ES-I3 (cell line): ENCODE measurements around the gene APBA3.

Source experiments
- H3K36me3 ChIP-seq: 2 replicates; pipeline ENCODE4 v1.6.1; 2013; ENCODE audit warnings: mild to moderate bottlenecking, low read length, control low read depth, moderate library complexity; ENCODE audit not compliant: insufficient read depth
- H3K4me1 ChIP-seq: 2 replicates; pipeline ENCODE4 v1.6.1; 2013; ENCODE audit warnings: mild to moderate bottlenecking, control low read depth, low read length; ENCODE audit not compliant: insufficient read depth
- H3K9ac ChIP-seq: 2 replicates; pipeline ENCODE4 v1.6.1; 2013; ENCODE audit warnings: low read depth, mild to moderate bottlenecking, low read length, moderate library complexity
- H3K9me3 ChIP-seq: 2 replicates; pipeline ENCODE4 v1.6.1; 2013; ENCODE audit warnings: mild to moderate bottlenecking, low read length, moderate library complexity; ENCODE audit not compliant: control insufficient read depth, insufficient read depth

APBA3 gene

DNA sequence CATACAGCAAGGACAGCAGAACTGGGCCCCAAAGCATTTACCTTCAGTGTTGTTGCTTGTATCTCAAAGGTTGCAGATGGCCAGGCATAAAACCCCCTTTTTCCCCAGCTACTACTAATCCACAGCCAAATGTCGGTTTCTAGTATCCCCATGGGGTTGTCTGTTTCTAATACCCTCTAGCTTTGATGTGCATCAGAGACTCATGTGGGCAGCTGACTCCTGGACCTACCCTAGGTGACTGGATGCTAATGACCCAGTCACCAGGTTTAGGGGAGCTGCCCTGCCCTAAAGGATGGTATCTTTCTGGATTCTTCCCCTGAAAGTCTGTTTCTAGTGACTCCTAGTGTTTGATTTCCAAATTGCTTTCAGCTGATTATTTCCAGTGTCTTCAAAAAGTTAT is 29.4 kb downstream of the APBA3 start:
- H3K9ac ChIP-seq, result no peak overlapping the region
- no peaks in the 10 kb centered on the region; the same call in 1 of the 2 replicates for H3K9me3 ChIP-seq
- H3K36me3 ChIP-seq, result no peaks in the 10 kb centered on the region; the same call in 1 of the 2 replicates
- no peaks in the 10 kb centered on the region; the same call in 1 of the 2 replicates for H3K4me1 ChIP-seq

DNA sequence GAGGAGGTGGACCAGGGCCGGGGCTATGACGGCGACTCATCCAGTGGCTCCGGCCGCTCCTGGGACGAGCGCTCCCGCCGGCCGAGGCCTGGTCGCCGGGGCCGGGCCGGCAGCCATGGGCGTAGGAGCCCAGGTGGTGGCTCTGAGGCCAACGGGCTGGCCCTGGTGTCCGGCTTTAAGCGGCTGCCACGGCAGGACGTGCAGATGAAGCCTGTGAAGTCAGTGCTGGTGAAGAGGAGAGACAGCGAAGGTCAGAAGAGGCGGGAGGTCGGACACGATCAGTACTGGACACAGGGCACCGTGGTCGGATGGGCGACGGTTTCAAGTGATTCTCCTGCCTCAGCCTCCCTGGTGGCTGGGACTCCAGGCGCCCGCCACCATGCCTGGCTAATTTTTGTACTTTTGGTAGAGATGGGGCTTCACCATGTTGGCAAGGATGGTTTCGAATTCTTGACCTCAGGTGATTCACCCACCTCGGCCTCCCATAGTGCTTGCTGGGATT is 31.0 kb downstream of the APBA3 start:
- no peaks in the 10 kb centered on the region for H3K36me3 ChIP-seq

DNA sequence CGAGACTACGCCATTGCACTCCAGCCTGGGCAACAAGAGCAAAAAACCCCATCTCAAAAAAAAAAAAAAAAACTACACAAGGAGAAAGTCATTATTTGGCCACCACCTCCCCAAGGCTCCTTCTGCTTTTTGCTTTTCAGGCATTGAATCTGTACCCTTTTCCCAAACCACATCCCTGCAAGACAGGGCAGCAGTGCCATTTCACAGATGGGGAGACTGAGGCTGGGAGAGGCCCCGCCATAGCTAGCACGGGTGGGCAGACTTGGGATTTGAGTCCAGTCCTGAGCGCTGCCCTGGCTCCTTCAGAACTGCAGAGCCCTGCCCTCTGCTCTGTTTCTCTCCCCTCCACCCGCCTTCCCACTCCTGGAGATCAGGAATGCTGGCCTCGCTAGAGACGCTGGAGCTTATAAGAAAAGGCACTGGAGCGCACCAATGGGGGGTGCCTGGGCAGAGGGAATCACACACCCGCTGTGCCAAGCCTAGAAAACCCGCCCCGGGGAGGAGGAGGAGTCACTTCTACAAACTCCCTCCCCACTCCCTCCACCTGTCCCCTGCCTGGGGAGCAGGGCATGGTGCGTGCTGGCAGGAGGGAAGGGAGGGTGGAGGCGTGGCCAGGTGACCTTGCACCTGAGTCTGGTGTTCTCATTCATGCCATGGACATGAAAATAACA is 35.7 kb downstream of the APBA3 start:
- Histone ChIP-seq H3K9ac (no peak overlapping the region; the same call in 1 of the 2 replicates), H3K9me3 (no peaks in the 10 kb centered on the region; the same call in 1 of the 2 replicates), H3K4me1 (peaks cover 8% of the 10 kb centered on the region; the same call in 1 of the 2 replicates)

More for the DNA sequence above, 31.0 kb downstream of the APBA3 start:
- Histone ChIP-seq H3K9me3 (no peaks in the 10 kb centered on the region; the same call in 1 of the 2 replicates), H3K4me1 (no peaks in the 10 kb centered on the region; the same call in 1 of the 2 replicates), H3K9ac (no peak overlapping the region)

DNA sequence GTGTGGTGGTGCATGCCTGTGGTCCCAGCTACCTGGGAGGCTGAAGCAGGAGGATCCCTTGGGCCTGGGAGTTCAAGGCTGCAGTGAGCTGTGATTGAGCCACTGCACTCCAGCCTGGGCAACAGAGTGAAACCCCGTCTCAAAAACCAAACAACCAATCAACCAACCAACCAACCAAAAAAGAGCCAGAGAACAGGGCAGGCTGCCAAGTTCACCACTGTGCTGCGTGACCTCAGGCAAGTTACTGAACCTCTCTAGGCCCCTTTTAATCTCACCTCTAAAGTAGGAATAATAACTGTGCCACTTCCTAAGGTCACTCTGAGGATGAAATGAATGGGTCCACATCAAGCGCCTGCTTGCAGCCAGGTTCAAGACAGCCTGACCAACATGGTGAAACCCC is 36.4 kb downstream of the APBA3 start:
- Histone ChIP-seq H3K9me3 (no peaks in the 10 kb centered on the region; the same call in 1 of the 2 replicates), H3K36me3 (no peaks in the 10 kb centered on the region), H3K9ac (no peak overlapping the region), H3K4me1 (peaks cover 8% of the 10 kb centered on the region; the same call in 1 of the 2 replicates)

More for the DNA sequence above, 35.7 kb downstream of the APBA3 start:
- no peaks in the 10 kb centered on the region for H3K36me3 ChIP-seq

DNA sequence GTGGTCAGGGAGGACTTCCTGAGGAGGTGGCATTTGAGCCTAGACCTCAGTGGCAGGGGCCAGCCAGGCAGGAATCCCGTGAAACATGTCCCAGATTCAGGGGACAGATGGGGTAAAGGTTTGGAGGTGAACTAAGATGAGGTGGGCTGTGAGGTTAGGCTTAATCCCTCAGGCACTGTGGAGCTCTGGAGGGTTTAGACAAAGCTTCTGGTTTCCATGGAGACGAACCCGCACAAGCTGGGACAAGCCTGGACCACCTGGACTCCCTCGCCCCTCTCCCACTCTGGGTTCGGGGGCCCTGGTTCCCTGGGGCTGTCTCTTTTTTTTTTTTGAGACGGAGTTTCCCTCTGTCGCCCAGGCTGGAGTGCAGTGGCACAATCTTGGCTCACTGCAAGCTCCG is 37.6 kb downstream of the APBA3 start:
- Histone ChIP-seq H3K36me3 (no peaks in the 10 kb centered on the region), H3K9ac (no peak overlapping the region), H3K9me3 (no peaks in the 10 kb centered on the region), H3K4me1 (peaks cover 8% of the 10 kb centered on the region; the same call in 1 of the 2 replicates)

DNA sequence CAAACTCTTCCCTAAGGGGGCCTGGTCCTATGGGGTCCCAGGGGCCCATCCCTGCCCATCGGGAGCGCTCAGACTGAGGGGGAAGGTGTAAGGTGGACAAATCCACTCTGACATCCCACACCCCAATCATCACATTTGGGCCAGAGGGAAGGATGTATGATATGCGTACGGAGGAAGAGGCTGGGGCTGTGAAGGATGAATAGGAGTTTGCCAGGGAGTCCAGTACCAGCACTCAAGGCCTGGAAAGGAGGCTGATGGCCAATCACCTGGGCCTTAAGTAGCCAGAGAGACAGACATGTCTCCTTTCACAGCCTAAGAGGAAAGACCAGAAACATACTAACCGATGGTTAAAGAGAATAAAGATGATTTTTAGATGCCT is 38.4 kb downstream of the APBA3 start:
- peak overlapping the region; percentile 40; the same call in 1 of the 2 replicates for H3K9ac ChIP-seq
- no peaks in the 10 kb centered on the region for H3K36me3 ChIP-seq
- no peaks in the 10 kb centered on the region for H3K9me3 ChIP-seq
- H3K4me1 ChIP-seq, result peaks cover 8% of the 10 kb centered on the region; the same call in 1 of the 2 replicates

DNA sequence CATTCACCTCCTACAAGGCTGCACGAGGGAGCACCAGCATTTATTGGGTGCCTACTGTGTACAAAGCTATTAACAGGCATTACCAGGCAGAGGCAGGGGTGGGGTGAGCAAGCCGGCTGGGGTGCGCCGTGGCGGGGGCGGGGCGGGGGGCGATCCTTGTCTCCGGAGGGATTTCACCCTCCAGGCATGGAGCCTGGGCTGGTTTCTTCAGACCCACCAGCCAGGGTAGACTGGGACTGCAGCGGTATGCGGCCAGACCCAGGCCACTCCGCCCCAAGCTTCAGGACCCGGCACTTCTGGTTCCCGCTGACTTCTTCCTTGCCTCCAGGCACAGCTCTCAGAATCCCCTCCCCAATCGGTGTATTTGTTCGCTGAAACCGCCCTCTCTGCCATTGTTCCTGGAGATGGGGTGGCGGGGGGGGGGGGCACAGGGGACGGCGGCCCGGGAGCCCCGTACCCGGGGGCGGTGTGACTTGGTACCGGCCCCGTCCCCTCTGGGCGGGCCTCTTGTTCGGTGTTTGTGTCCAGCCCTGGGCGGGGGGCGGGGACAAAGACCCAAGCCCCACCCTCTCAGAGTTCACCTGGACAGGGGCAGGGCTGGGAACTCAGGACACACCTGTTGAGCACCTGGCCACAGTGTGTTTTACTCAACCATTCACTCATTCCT is 38.9 kb downstream of the APBA3 start:
- Histone ChIP-seq H3K36me3 (no peaks in the 10 kb centered on the region), H3K9ac (peak overlapping the region; percentile 80; the same call in 1 of the 2 replicates), H3K4me1 (peaks cover 8% of the 10 kb centered on the region; the same call in 1 of the 2 replicates), H3K9me3 (no peaks in the 10 kb centered on the region)

DNA sequence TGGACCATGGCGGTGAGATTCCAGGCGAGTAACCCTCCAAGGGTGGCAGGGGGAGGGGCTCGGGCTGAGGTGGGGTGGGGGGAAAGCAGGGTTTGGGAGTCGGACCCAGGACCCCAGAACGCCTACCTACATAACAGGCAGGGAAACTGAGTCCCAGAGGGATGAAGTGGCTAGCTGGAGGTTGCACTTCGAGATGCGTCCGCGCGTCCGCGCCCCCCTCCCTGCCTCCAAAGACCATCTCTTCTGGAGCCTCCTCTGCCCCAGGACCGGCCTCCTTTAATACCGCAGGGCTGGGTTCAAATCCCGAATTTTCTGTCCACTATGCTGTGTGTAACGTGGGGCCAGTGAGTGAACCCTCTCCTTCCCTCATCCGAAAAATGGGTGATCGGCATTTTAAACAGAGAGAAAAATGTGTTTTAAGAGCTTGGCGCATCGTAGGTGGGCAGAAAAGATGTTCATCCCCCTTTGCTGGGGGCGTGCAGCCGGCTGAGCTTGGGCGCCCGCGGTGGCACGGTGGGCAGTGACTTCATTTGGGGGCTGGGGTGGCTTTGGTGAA is 39.5 kb downstream of the APBA3 start:
- Histone ChIP-seq H3K4me1 (peaks cover 8% of the 10 kb centered on the region; the same call in 1 of the 2 replicates), H3K9me3 (no peaks in the 10 kb centered on the region), H3K9ac (peak overlapping the region; percentile 80), H3K36me3 (no peaks in the 10 kb centered on the region)

DNA sequence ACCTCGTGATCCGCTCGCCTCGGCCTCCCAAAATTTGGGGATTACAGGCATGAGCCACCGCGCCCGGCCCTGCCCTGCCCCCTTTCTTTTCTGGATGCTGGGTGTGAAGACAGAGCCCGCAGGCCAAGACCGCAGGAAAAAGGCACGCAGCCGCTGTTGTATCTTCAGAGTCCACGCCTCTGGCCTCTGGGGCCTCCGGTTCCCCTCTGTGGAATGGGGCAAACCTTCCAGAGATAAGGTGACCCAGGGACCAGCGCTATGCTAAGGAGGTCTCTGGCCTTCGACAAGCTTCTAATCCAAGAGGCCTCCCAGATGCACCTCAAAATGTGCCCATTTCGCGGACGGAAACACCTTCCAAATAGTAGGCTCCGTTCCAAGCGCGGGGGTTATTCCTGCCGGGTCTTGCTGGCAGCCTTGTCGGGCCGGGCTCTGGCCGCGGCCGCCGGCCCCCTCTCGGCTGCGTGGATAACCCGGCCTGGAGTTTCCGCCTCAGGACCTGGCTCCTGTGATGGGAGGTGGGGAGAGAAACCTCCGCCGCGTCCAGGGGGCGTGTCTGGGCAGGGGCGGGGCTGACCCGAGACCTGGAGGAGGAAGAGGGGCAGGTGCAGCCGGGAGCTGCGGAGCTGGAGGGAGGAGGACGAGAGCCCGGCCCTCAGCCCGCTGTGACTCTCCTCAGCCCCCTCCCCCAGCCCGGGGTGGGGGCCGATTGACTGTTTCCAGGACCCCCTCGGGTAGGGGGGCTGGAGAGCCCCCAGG is 40.2 kb downstream of the APBA3 start:
- Histone ChIP-seq H3K9me3 (no peaks in the 10 kb centered on the region), H3K4me1 (peaks cover 8% of the 10 kb centered on the region; the same call in 1 of the 2 replicates), H3K9ac (peak overlapping the region; percentile 80), H3K36me3 (no peaks in the 10 kb centered on the region)

DNA sequence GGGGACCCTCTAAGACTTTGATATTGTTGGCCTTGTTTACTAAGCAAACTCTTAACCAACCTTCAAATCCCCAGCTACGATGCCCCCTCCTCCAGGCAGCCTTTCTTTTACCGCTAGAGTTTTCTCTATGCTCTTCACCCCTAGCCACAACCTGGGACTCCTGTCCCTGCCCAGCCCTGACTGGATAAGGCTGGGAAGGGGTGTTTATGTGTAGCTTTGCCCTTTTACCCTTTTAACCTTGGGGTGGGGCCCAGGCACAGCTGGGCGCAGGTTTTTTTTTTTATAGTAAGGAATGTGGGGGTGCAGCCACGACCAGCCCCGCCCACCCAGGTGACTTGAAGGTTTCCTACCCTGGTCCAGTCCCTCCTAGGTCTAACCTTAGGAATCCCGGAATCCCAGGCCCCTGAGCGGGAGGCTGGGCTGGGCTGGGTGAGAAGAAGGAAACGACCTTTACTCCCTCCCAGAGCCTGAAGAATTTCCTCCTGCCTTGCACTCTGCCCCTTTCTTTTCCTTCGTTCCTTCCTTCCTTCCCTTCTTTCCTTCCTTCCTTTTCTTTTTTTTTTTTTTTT is 41.1 kb downstream of the APBA3 start:
- no peaks in the 10 kb centered on the region for H3K36me3 ChIP-seq
- H3K9me3 ChIP-seq, result no peaks in the 10 kb centered on the region
- no peak overlapping the region; the same call in 1 of the 2 replicates for H3K9ac ChIP-seq
- H3K4me1 ChIP-seq, result peaks cover 8% of the 10 kb centered on the region; the same call in 1 of the 2 replicates

DNA sequence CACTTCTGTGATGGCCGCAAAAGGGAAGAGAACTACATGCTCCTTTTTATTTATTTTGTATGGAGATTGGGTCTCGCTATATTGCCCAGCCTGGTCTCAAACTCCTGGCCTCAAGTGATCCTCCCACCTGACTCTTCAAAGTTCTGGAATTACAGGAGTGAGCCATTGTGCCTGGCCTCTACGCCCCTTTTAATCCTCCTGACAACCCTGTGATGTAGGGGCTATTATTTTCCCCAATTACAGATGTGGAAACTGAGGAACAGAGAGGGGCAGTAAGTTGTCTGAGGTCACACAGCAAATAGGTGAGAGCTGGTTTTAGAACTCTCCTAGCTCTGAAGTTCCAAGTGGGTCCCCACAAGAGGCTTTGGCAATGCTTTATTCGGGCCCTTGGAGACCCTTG is 41.6 kb downstream of the APBA3 start:
- Histone ChIP-seq H3K4me1 (peaks cover 8% of the 10 kb centered on the region; the same call in 1 of the 2 replicates), H3K36me3 (no peaks in the 10 kb centered on the region), H3K9me3 (no peaks in the 10 kb centered on the region), H3K9ac (no peak overlapping the region)

DNA sequence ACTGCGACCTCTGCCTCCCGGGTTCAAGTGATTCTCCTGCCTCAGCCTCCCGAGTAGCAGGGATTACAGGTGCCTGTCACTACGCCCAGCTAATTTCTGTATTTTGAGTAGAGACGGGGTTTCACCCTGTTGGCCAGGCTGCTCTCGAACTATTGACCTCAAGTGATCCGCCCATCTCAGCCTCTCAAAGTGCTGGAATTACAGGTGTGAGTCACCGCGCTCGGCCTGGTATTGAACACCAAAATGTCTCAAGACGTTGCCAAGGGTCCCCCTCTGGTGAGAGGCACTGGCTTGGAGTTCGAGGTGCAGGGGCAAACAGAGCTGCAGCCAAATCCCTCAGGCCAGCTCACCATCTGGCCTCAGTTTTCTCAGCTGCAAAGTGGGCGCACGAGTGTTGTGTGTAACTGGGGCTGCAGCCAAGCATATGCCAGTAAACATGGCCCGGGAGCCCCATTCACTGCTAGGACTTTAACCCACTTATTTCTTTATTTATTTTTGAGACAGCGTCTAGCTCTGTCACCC is 45.3 kb downstream of the APBA3 start:
- no peaks in the 10 kb centered on the region; the same call in 1 of the 2 replicates for H3K4me1 ChIP-seq
- H3K9me3 ChIP-seq, result no peaks in the 10 kb centered on the region
- H3K36me3 ChIP-seq, result no peaks in the 10 kb centered on the region

More for the DNA sequence above, 45.3 kb downstream of the APBA3 start:
- H3K9ac ChIP-seq, result no peak overlapping the region
